NOMO-1 treated with DMSO at 0.1 percent for 48 hours (cell line): ENCODE data around the gene DEGS1.
A peak's percentile ranks its signal among the peaks of the same experiment; 100 is the strongest.
"Not testable (repeated sequence)": the region's sequence is repeated elsewhere in the genome, so short reads cannot be mapped to it uniquely, and the experiment has no call there.

Experiments
- DNase-seq: peaks from one replicate; lab custom pipeline; 2025; ENCODE audit not compliant: unreplicated experiment; lab: John Stamatoyannopoulos, UW

The DEGS1 gene

DNA sequence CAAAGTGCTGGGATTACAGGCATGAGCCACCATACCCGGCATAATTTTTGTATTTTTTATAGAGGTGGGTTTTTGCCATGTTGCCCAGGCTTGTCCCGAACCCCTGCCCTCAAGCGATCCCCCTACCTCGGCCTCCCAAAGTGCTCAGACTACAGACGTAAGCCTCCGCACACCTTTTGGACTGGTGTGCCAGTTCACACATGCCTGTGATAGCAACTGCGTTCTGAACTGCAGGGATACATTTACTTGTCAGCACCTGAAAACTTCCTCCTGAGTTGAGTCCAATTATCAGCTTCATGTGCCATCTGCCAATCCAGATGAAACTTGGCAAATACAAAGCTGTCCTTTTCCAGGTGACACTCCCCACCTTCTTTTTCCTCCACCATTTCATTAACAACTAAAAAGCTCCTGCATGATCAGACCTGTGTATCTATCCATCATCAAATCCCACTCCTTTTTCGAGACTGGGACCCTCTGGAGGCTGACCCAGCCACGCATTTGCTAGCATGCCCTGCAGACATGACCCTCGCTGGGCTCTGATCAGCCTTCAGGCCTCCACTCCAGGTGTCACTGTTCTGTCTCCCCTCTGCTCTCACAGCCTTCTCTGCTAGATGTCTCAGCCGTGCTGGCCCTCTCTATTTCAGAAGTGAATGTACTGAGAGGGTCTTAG, 2.1 kb upstream of the DEGS1 start:
- no peak for DNase-seq

- DNase-seq, result no peak
These were observed 1.6 kb upstream of the DEGS1 start for GRCh38 chr1:224181453-224181810.

DNA sequence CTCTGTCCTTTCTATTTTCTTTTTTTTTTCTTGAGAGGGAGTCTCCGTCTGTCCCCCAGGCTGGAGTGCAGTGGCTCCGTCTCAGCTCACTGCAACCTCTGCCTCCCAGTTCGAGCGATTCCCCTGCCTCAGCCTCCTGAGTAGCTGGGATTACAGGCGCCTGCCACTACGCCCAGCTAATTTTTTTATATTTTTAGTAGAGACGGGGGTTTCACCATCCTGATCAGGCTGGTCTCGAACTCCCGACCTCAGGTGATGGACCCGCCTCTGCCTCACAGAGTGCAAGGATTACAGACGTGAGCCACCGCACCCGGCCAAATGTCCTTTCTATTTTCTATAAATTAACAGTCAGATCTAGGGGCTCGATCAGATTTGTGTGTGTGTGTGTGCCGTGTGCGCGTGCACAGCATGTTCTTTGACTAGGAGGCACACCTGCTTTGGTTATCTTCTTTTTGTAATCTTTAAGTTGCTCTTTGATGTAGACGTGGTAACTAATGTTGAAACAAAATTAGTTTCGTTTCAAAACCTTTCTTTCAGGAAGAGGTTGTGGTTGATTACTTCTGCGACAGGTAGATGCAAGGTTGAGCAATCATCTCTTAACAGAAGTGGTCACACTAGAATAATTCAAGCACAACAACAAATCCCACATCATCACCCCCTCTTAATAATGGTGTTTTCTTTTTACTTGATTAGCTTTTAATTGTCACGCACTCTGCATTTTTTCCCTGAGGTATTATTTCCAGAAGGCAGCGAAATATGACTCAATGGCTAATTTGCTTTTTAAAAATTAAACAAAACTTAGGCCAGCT, 779 bp upstream of the DEGS1 start:
- DNase-seq, result peak; percentile 39

DNA sequence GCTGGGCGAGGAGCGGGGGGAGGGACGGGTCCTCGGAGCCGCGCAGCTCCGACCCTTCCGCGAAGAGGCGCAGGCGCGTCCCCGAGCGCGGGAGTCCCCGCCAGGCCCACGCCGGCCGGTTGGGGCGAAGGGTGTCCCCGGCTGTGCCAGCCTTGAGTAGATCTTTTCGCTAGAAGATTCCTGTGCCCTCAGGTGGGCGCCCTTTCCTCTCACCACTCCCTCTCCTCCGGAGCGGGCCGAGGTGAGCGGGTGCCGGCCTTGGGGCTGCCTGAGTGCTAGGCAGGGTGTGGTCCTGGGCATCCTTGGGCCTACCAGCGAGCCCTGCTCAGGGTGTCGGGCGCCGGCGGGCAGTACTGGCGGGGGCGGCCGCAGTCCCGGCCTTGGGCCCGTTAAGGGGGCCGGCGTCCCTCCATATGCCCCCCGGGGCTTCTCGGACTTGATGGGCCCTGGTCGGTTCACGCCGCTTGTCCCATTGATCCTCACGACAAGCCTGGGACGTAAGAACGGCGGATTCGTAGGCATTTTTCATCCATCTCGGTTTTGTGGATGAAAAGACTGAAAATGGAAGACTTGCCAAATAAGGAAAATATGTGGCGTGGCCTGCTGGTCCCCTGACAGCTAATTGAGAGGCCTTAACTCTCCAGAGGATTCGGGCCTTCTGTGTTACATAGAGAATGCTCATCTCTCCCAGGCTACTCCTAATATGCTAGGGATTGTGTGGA, 712 bp downstream of the DEGS1 start:
- DNase-seq, result peak; percentile 53

- DNase-seq, result no peak
These were observed 2.2 kb downstream of the DEGS1 start for GRCh38 chr1:224185208-224185607.

- no peak for DNase-seq
These were observed 5.2 kb downstream of the DEGS1 start for GRCh38 chr1:224188286-224188685.

DNA sequence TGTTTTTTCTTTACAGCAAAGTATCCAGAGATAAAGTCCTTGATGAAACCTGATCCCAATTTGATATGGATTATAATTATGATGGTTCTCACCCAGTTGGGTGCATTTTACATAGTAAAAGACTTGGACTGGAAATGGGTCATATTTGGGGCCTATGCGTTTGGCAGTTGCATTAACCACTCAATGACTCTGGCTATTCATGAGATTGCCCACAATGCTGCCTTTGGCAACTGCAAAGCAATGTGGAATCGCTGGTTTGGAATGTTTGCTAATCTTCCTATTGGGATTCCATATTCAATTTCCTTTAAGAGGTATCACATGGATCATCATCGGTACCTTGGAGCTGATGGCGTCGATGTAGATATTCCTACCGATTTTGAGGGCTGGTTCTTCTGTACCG, 6.5 kb downstream of the DEGS1 start:
- no peak for DNase-seq

GRCh38 chr1:224192082-224192788, 9.2 kb downstream of the DEGS1 start:
- DNase-seq, result no peak

DNA sequence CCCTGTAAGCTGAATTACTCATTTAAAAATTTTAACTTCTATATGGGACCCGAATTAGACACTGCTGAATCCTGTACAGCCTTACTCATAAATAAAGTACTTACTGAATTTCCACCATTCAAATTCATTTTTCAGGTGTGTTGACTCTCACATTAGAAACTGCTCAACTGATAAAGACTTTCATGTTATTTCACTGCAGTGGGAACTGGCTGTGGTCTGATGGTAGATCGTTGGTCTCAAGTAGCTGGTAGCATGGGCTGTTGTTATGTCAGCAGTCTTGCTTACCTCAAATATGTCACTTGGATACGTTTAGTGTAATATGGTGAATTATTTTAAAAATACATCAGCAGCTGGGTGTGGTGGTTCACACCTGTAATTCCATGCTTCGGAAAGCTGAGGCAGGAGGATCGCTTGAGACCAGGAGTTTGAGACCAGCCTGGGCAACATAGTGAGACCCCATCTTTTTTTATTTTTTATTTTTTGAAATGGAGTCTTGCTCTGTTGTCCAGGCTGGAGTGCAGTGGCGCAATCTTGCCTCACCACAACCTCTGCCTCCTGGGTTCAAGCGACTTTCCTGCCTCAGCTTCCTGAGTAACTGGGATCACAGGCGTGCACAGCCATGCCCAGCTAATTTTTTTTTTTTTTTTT, 10.4 kb downstream of the DEGS1 start:
- DNase-seq, result no peak

DNA sequence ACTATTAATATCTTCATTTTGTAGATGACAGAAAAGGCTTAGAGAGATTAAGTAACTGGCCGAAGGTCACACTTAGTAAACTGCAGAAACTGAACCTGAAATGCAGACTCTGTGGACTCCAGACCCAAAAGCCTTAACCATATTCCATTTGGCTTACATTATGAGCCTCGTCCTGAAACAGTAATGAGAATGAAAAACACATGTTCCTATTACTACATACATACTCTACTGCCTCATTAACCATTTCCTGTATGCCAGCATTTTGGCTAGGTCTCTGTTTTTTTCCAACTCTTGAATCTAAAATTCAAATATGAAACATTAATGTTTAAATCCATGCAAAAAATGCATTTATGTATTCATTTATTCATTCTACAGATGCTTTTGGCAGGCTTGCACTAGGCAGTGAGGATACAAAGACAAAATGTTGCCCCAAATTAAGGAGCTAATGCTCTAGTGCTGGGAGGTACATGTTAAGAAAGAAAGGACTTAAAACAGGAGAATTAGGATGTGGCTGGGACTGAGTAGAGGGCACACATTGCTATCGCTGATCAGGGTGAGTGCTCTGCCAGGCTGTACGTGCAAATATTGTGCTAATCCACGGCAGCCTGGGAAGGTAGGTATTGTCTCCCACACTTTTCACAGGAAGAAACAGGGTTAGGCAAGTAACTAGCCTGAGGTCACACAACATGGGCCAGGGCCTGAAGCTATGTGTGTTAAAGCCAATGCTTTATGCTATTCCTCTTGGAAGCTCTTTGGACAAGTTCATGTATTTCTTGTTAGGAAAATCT, 14.0 kb downstream of the DEGS1 start:
- DNase-seq, result no peak

GRCh38 chr1:224198572-224198971, 15.5 kb downstream of the DEGS1 start:
- DNase-seq, result no peak

GRCh38 chr1:224199679-224200078, 16.6 kb downstream of the DEGS1 start:
- DNase-seq, result no peak

GRCh38 chr1:224201383-224201782, 18.3 kb downstream of the DEGS1 start:
- DNase-seq, result no peak

- no peak for DNase-seq
These were observed 18.8 kb downstream of the DEGS1 start for GRCh38 chr1:224201853-224202252.

DNA sequence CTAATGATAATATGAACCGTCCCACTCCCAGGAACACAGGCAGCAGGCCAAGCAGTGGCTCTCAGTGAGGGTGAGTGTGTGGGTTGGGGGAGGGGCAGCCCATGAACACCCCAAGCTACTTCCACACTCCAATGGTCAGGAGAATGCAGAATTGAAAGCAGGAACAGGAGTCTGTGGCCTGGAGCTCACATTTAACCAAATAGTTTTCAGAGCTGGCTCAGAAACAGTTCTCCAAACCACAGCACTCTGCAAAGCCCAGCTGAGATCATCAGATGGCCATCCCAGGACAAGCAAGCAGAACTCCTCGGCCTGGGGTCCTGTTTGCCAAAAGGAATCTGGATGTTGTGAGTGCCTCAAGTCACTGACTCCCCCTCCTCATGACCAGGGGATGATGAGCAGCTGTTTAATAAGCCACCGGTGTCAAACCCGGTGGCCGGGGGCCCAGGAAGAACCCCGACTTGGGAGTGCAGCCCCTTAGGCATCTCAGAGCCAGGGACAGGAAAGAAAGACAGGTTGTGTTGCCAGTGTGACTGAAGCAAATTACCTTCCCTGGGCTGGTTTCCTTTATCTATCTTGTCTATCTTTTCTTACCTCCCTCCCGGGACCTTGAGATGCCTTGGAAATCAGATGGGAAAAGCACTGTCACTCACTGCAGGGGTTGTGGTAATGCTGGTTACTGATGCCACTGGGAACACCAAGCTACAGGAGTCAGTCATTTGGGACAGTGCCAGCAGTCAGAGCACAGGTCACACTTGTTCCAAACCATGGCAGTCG, 20.4 kb downstream of the DEGS1 start:
- peak; percentile 84 for DNase-seq

- DNase-seq, result peak; percentile 25
These were observed 22.4 kb downstream of the DEGS1 start for GRCh38 chr1:224205438-224205840.

GRCh38 chr1:224205931-224206538, 23.0 kb downstream of the DEGS1 start:
- not testable (repeated sequence) for DNase-seq

DNA sequence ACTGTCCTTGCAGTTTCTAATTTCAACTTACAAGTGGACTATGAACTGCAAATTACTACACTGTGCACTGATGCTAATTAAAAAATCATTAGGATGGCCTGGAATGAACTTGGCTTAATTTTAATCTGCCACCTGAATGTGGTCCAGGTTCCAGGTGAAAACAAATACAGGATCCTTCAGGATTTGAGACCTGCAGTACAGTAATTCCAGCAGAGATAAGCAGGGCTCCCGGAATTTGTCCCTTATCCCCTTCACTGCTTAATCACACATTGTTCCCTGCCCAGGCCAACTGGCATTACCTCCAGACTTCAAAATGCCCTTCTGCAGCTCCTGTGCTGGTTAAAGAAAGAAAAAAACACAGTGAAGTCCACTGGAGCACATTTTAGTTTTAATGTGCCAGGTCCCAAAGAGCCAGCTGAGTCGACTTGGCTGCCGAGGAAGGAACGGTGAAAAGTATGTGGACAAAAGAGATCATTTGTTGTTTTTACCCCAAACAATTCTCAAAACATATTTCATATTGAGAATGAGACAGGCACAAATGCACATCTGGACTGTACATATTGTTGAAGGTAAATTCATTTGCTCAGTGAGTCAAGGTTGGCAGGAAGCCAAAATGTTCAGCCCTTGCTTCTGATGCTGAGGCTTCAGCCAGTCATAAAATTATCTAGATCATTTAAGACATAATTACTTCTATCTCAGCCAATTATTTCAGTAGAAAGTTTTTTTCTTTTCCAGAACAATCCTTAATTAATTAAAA, 28.3 kb downstream of the DEGS1 start:
- DNase-seq, result no peak
